Subcutaneous abdominal adipose tissue (tissue), 5 donors: ENCODE measurements around the gene WRAP53.

Source experiments
- H3K27ac ChIP-seq: one replicate; pipeline ENCODE4 v1.7.0; 2013; ENCODE audit warnings: low read depth, mild to moderate bottlenecking, inconsistent platforms, low read length, moderate library complexity
- H3K27me3 ChIP-seq, 5 donors: one replicate each; pipeline ENCODE4 v1.7.0; 2013; ENCODE audit warnings: low read length in 5 of 5, inconsistent platforms in 1 of 5; ENCODE audit not compliant: control insufficient read depth in 5 of 5, insufficient read depth in 4 of 5
- H3K36me3 ChIP-seq, 5 donors: one replicate each; pipeline ENCODE4 v1.7.0; 2013; ENCODE audit warnings: low read length in 5 of 5; ENCODE audit not compliant: control insufficient read depth in 5 of 5, insufficient read depth in 5 of 5
- H3K4me1 ChIP-seq, 5 donors: one replicate each; pipeline ENCODE4 v1.7.0; 2013; ENCODE audit warnings: low read length in 5 of 5, mild to moderate bottlenecking in 3 of 5, moderate library complexity in 1 of 5; ENCODE audit not compliant: control insufficient read depth in 5 of 5, insufficient read depth in 5 of 5
- H3K4me3 ChIP-seq, 5 donors: one replicate each; pipeline ENCODE4 v1.7.0; 2013; ENCODE audit warnings: low read length in 5 of 5, low read depth in 1 of 5
- H3K9ac ChIP-seq, 5 donors: one replicate each; pipeline ENCODE4 v1.7.0; 2013; ENCODE audit warnings: low read length in 5 of 5, mild to moderate bottlenecking in 4 of 5, moderate library complexity in 3 of 5
- H3K9me3 ChIP-seq, 5 donors: one replicate each; pipeline ENCODE4 v1.7.0; 2013; ENCODE audit warnings: low read length in 5 of 5; ENCODE audit not compliant: control insufficient read depth in 5 of 5
- donor health status: healthy.
- donor health status: healthy.
- donor health status: healthy.
- donor health status: healthy.
- donor health status: healthy.

Gene WRAP53

GRCh38 chr17:7716901-7717755 is 28.9 kb downstream of the WRAP53 start, which contains the start of gene DNAH2:
TSS of gene DNAH2 (plus strand) at chr17:7717744. CDS start at chr17:7719735, 1,991 bp downstream.
- H3K27me3 ChIP-seq, result peaks cover 28 to 59% (median 45%) of the 10 kb centered on the region in 5 donors
- H3K9ac ChIP-seq, result peak within 1 kb of the TSS in 3 of 5 donors; percentile 55 to 62 (median 58)
- H3K27ac ChIP-seq, result no peak within 1 kb of the TSS
- no peaks in the 10 kb centered on the region for H3K9me3 ChIP-seq
- H3K36me3 ChIP-seq, result no peaks in the 10 kb centered on the region
- H3K4me1 ChIP-seq, result peaks cover 0 to 22% (median 18%) of the 10 kb centered on the region in 5 donors
- H3K4me3 ChIP-seq, result peak within 1 kb of the TSS; percentile 35 to 69 (median 54)

- H3K4me1 ChIP-seq, result peaks cover 0 to 22% (median 18%) of the 10 kb centered on the region in 5 donors
- peak overlapping the region; percentile 35 to 69 (median 54) for H3K4me3 ChIP-seq
- H3K9me3 ChIP-seq, result no peaks in the 10 kb centered on the region
- peak overlapping the region in 1 of 5 donors; percentile 55 for H3K9ac ChIP-seq
- no peak overlapping the region for H3K27ac ChIP-seq
- H3K27me3 ChIP-seq, result peaks cover 26 to 52% (median 43%) of the 10 kb centered on the region in 5 donors
- H3K36me3 ChIP-seq, result no peaks in the 10 kb centered on the region
These were observed 29.6 kb downstream of the WRAP53 start for GRCh38 chr17:7717756-7718350.

GRCh38 chr17:7719661-7720060 is 31.4 kb downstream of the WRAP53 start:
- Histone ChIP-seq H3K4me3 (no peak overlapping the region), H3K27ac (no peak overlapping the region), H3K4me1 (peaks cover 0 to 22% (median 18%) of the 10 kb centered on the region in 5 donors), H3K36me3 (no peaks in the 10 kb centered on the region), H3K9me3 (no peaks in the 10 kb centered on the region), H3K27me3 (peaks cover 22 to 43% (median 36%) of the 10 kb centered on the region in 5 donors), H3K9ac (no peak overlapping the region)

GRCh38 chr17:7720125-7720524 is 31.8 kb downstream of the WRAP53 start:
- peaks cover 0 to 22% (median 18%) of the 10 kb centered on the region in 5 donors for H3K4me1 ChIP-seq
- H3K9me3 ChIP-seq, result no peaks in the 10 kb centered on the region
- H3K27ac ChIP-seq, result no peak overlapping the region
- no peaks in the 10 kb centered on the region for H3K36me3 ChIP-seq
- peaks cover 20 to 38% (median 32%) of the 10 kb centered on the region in 5 donors for H3K27me3 ChIP-seq
- no peak overlapping the region for H3K4me3 ChIP-seq
- H3K9ac ChIP-seq, result no peak overlapping the region

- Histone ChIP-seq H3K27me3 (peaks cover 8 to 23% (median 17%) of the 10 kb centered on the region in 5 donors), H3K36me3 (no peaks in the 10 kb centered on the region), H3K4me1 (peaks cover 0 to 16% (median 15%) of the 10 kb centered on the region in 5 donors), H3K27ac (no peak overlapping the region), H3K9me3 (no peaks in the 10 kb centered on the region), H3K4me3 (no peak overlapping the region), H3K9ac (no peak overlapping the region)
These were observed 33.3 kb downstream of the WRAP53 start for GRCh38 chr17:7721612-7722011.

GRCh38 chr17:7727886-7728285 is 39.6 kb downstream of the WRAP53 start:
- no peaks in the 10 kb centered on the region for H3K36me3 ChIP-seq
- H3K27ac ChIP-seq, result no peak overlapping the region
- no peak overlapping the region for H3K4me3 ChIP-seq
- no peaks in the 10 kb centered on the region for H3K4me1 ChIP-seq
- no peak overlapping the region for H3K9ac ChIP-seq
- H3K27me3 ChIP-seq, result peaks cover 0 to 8% (median 3%) of the 10 kb centered on the region in 5 donors
- no peaks in the 10 kb centered on the region for H3K9me3 ChIP-seq

- Histone ChIP-seq H3K27me3 (peaks cover 0 to 8% (median 3%) of the 10 kb centered on the region in 5 donors), H3K4me3 (no peak overlapping the region), H3K27ac (no peak overlapping the region), H3K9me3 (no peaks in the 10 kb centered on the region), H3K36me3 (no peaks in the 10 kb centered on the region), H3K9ac (no peak overlapping the region), H3K4me1 (no peaks in the 10 kb centered on the region)
These were observed 41.5 kb downstream of the WRAP53 start for GRCh38 chr17:7729816-7730215.

GRCh38 chr17:7732981-7733539 is 44.8 kb downstream of the WRAP53 start:
- no peak overlapping the region for H3K9ac ChIP-seq
- H3K9me3 ChIP-seq, result no peaks in the 10 kb centered on the region
- no peak overlapping the region for H3K4me3 ChIP-seq
- no peaks in the 10 kb centered on the region for H3K4me1 ChIP-seq
- peaks cover 0 to 12% (median 0%) of the 10 kb centered on the region in 5 donors for H3K27me3 ChIP-seq
- H3K27ac ChIP-seq, result no peak overlapping the region
- no peaks in the 10 kb centered on the region for H3K36me3 ChIP-seq

GRCh38 chr17:7737601-7738000 is 49.3 kb downstream of the WRAP53 start:
- peaks cover 0 to 12% (median 0%) of the 10 kb centered on the region in 5 donors for H3K4me1 ChIP-seq
- H3K27me3 ChIP-seq, result peaks cover 3 to 18% (median 9%) of the 10 kb centered on the region in 5 donors
- H3K4me3 ChIP-seq, result no peak overlapping the region
- no peak overlapping the region for H3K9ac ChIP-seq
- no peak overlapping the region for H3K27ac ChIP-seq
- no peaks in the 10 kb centered on the region for H3K9me3 ChIP-seq
- no peaks in the 10 kb centered on the region for H3K36me3 ChIP-seq

- H3K4me3 ChIP-seq, result no peak overlapping the region
- H3K9ac ChIP-seq, result no peak overlapping the region
- H3K27me3 ChIP-seq, result peaks cover 9 to 16% (median 9%) of the 10 kb centered on the region in 5 donors
- no peak overlapping the region for H3K27ac ChIP-seq
- no peaks in the 10 kb centered on the region for H3K36me3 ChIP-seq
- H3K4me1 ChIP-seq, result peaks cover 0 to 12% (median 0%) of the 10 kb centered on the region in 5 donors
- no peaks in the 10 kb centered on the region for H3K9me3 ChIP-seq
These were observed 51.5 kb downstream of the WRAP53 start for GRCh38 chr17:7739746-7740145.
